ENCODE data around the gene ODAD4.
A peak's percentile ranks its signal among the peaks of the same experiment; 100 is the strongest.

GRCh38 chr17:41966463-41967140, 36.2 kb downstream of the ODAD4 start, which contains the start of gene CNP:
- peak; percentile 70; the same call in 1 of the 2 replicates for TF ChIP-seq YY1 (IDR thresholded peaks at IDR 0.05; ENCODE audit: low read depth)
- TF ChIP-seq TAF1 (IDR thresholded peaks at IDR 0.05; ENCODE audit: low read depth): peak; percentile 85; the same call in 1 of the 2 replicates
- TF ChIP-seq USF1 (IDR thresholded peaks at IDR 0.05): no peak
- peak; percentile 87 for TF ChIP-seq MAX (IDR thresholded peaks at IDR 0.05)
- peak; percentile 34 for TF ChIP-seq EP300 (IDR thresholded peaks at IDR 0.05; ENCODE audit: borderline replicate concordance)
- no peak for TF ChIP-seq NFIC (IDR thresholded peaks at IDR 0.05)
